ENCODE measurements around the gene RIPOR2. TPM values are rescaled to one million over a fixed set of nuclear protein-coding genes. Genes with fewer than 3 reads are reported as not detected.

The RIPOR2 gene
- total and polyA plus RNA-seq, 2 of the 13 experiments (the other 11 are each of a cell fraction or from before 2014, with no cell fraction given), result 0.02 to 0.05 TPM

GRCh38 chr6:24802271-24803059, 133.3 kb downstream of the RIPOR2 start:
- ChIA-PET POLR2A (interaction anchor here (0.6 to 1.3 kb wide), 9 partner anchors 19 to 1254 kb away, joined by 3 to 5 read pairs (median 4); a partner anchor contains a TSS), CTCF (ENCODE audit: low intra/inter-chr PET ratio, low total read pairs) (no interaction called here)
- H3K4me3 ChIP-seq (replicated peaks in 1 of 3; ENCODE audit: insufficient read depth in 1 of 3, low read depth in 2 of 3, low read length in 3 of 3), result peak overlapping the region in 2 of 3 experiments; percentile 43 to 44; a peak in 4 of 6 replicates
- H3K79me2 ChIP-seq (ENCODE audit: insufficient read depth, low read length), result no peaks in the 10 kb centered on the region
- no peaks in the 10 kb centered on the region for H3K9me3 ChIP-seq (ENCODE audit: low read length)
- no peaks in the 10 kb centered on the region for H3K36me3 ChIP-seq (replicated peaks in 1 of 2; ENCODE audit: control insufficient read depth in 1 of 2, insufficient read depth in 2 of 2, low read length in 2 of 2)
- H3K4me1 ChIP-seq (ENCODE audit: insufficient read depth, low read length), result peaks cover 61% of the 10 kb centered on the region
- peak; percentile 61 for DNase-seq (ENCODE audit: low spot score)
- no peaks in the 10 kb centered on the region for H3K27me3 ChIP-seq (ENCODE audit: control insufficient read depth in 1 of 2, insufficient read depth in 2 of 2, low read length in 2 of 2)
- in situ Hi-C loops (cut with HindIII; ENCODE audit: extremely low pct_ligation_motif_present, low pct_unique_long_range_greater_than_20kb) (no loop called here), intact Hi-C loops (cut with micrococcal nuclease; ENCODE audit: unreplicated experiment) (loop anchor here (1.0 kb wide), 1 partner anchor 27 kb away; no protein-coding TSS in a partner anchor)
- H3K4me2 ChIP-seq (ENCODE audit: low read depth, low read length), result peak overlapping the region; percentile 81
- H4K20me1 ChIP-seq (ENCODE audit: insufficient read depth, low read length), result no peaks in the 10 kb centered on the region
- no TSS peak for BruUV-seq (replicated peaks)
- ATAC-seq, result peak; percentile 63
- no peak overlapping the region for H2AFZ ChIP-seq (ENCODE audit: low read length)
- FAIRE-seq, result no peak
- H3K9ac ChIP-seq (ENCODE audit: insufficient read depth, low read depth, low read length), result peak overlapping the region; percentile 15
- WGBS (ENCODE audit: low lambda C conversion rate), result 15% methylated on average over 8 of the region's 8 CpGs
- peak overlapping the region; percentile 53 for H3K27ac ChIP-seq (ENCODE audit: extremely low read length, insufficient read depth, low read length)
- TF ChIP-seq HMG20A (CRISPR knock-in tag; IDR thresholded peaks at IDR 0.05; ENCODE audit: borderline replicate concordance) (peak; percentile 63), MEIS1 (CRISPR knock-in tag; IDR thresholded peaks at IDR 0.05; ENCODE audit: borderline replicate concordance) (0 out of 2 replicates have a peak, but pooled peaks have one; percentile 32), ZNF747 (CRISPR knock-in tag; IDR thresholded peaks at IDR 0.05; ENCODE audit: borderline replicate concordance) (no peak), XBP1 (CRISPR knock-in tag; IDR thresholded peaks at IDR 0.05) (no peak), CEBPB (IDR thresholded peaks at IDR 0.05; ENCODE audit: borderline replicate concordance, low read depth, low read length) (peak; percentile 81; the same call in 1 of the 2 replicates), ARHGAP35 (CRISPR knock-in tag; IDR thresholded peaks at IDR 0.05; ENCODE audit: borderline replicate concordance) (no peak), GRHL1 (CRISPR knock-in tag; conservative IDR thresholded peaks at IDR 0.05) (no peak), ZNF772 (CRISPR knock-in tag; IDR thresholded peaks at IDR 0.05) (no peak), AGO1 (IDR thresholded peaks at IDR 0.05; ENCODE audit: low read depth, low read length, poor library complexity, severe bottlenecking) (no peak), CENPT (CRISPR knock-in tag; IDR thresholded peaks at IDR 0.05; ENCODE audit: low read depth) (no peak), MEIS2 (CRISPR knock-in tag; IDR thresholded peaks at IDR 0.05) (0 out of 2 replicates have a peak, but pooled peaks have one; percentile 29), KLF12 (CRISPR knock-in tag; IDR thresholded peaks at IDR 0.05; ENCODE audit: borderline replicate concordance) (no peak), ATAD3A (CRISPR knock-in tag; IDR thresholded peaks at IDR 0.05) (no peak), FOSL1 (CRISPR knock-in tag; IDR thresholded peaks at IDR 0.05; ENCODE audit: borderline replicate concordance) (peak; percentile 19; the same call in 1 of the 2 replicates), ZNF644 (CRISPR knock-in tag; IDR thresholded peaks at IDR 0.05; ENCODE audit: low read depth) (0 out of 2 replicates have a peak, but pooled peaks have one; percentile 15), GABPB1 (CRISPR knock-in tag; IDR thresholded peaks at IDR 0.05) (no peak), ZMAT3 (CRISPR knock-in tag; conservative IDR thresholded peaks at IDR 0.05) (0 out of 2 replicates have a peak, but pooled peaks have one; percentile 15)
- TF ChIP-seq, protein P1, sequence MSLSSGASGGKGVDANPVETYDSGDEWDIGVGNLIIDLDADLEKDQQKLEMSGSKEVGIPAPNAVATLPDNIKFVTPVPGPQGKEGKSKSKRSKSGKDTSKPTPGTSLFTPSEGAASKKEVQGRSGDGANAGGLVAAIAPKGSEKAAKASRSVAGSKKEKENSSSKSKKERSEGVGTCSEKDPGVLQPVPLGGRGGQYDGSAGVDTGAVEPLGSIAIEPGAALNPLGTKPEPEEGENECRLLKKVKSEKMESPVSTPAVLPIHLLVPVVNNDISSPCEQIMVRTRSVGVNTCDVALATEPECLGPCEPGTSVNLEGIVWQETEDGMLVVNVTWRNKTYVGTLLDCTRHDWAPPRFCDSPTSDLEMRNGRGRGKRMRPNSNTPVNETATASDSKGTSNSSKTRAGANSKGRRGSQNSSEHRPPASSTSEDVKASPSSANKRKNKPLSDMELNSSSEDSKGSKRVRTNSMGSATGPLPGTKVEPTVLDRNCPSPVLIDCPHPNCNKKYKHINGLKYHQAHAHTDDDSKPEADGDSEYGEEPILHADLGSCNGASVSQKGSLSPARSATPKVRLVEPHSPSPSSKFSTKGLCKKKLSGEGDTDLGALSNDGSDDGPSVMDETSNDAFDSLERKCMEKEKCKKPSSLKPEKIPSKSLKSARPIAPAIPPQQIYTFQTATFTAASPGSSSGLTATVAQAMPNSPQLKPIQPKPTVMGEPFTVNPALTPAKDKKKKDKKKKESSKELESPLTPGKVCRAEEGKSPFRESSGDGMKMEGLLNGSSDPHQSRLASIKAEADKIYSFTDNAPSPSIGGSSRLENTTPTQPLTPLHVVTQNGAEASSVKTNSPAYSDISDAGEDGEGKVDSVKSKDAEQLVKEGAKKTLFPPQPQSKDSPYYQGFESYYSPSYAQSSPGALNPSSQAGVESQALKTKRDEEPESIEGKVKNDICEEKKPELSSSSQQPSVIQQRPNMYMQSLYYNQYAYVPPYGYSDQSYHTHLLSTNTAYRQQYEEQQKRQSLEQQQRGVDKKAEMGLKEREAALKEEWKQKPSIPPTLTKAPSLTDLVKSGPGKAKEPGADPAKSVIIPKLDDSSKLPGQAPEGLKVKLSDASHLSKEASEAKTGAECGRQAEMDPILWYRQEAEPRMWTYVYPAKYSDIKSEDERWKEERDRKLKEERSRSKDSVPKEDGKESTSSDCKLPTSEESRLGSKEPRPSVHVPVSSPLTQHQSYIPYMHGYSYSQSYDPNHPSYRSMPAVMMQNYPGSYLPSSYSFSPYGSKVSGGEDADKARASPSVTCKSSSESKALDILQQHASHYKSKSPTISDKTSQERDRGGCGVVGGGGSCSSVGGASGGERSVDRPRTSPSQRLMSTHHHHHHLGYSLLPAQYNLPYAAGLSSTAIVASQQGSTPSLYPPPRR (CRISPR knock-in tag; IDR thresholded peaks at IDR 0.05; ENCODE audit: borderline replicate concordance), result peak; percentile 29; the same call in 1 of the 2 replicates
